Erythroblast (primary cell): ENCODE data around the gene RNASE7.

ENCODE experiments used
- GATA1 ChIP-seq: IDR thresholded peaks from 2 replicates; pipeline ENCODE4 v1.6.1; 2011; ENCODE audit warnings: low read depth, mild to moderate bottlenecking, control low read depth, low read length, moderate library complexity
- POLR2A ChIP-seq: IDR thresholded peaks from 2 replicates; pipeline ENCODE4 v1.6.1; 2011; ENCODE audit warnings: mild to moderate bottlenecking, low read length

GRCh38 chr14:21070610-21071224 is 28.6 kb downstream of the RNASE7 start:
- TF ChIP-seq POLR2A = no peak
- TF ChIP-seq GATA1 = no peak
